Thymus (tissue), 11 donors: ENCODE data around the gene DFFB. TPM values are rescaled to one million over a fixed set of nuclear protein-coding genes. Genes with fewer than 3 reads are reported as not detected.

ENCODE experiments used
- DNase-seq, 9 donors: peaks; one replicate each; pipeline ENCODE4 v3.0.0-alpha.2; 2013; ENCODE audit warnings: low spot score in 9 of 9, low read depth in 6 of 9, missing footprints in 1 of 9
- H3K27ac ChIP-seq, 2 donors: one replicate each; pipeline ENCODE4 v1.5.1; 2013; ENCODE audit warnings: control low read depth in 1 of 2, low read depth in 1 of 2, low read length in 1 of 2, mild to moderate bottlenecking in 1 of 2, moderate library complexity in 1 of 2
- H3K27me3 ChIP-seq, 2 donors: one replicate each; pipeline ENCODE4 v1.5.1; 2013; ENCODE audit warnings: low read length in 1 of 2; ENCODE audit not compliant: control insufficient read depth in 2 of 2, insufficient read depth in 1 of 2
- H3K36me3 ChIP-seq, 2 donors: one replicate each; pipeline ENCODE4 v1.5.1; 2013; ENCODE audit warnings: low read length in 1 of 2, mild to moderate bottlenecking in 1 of 2, moderate library complexity in 1 of 2; ENCODE audit not compliant: control insufficient read depth in 2 of 2, insufficient read depth in 2 of 2
- H3K4me1 ChIP-seq, 2 donors: one replicate each; pipeline ENCODE4 v1.5.1; 2013; ENCODE audit warnings: low read length in 2 of 2; ENCODE audit not compliant: control insufficient read depth in 2 of 2, insufficient read depth in 2 of 2
- H3K4me3 ChIP-seq, 2 donors: one replicate each; pipeline ENCODE4 v1.5.1; 2013; ENCODE audit warnings: low read length in 2 of 2, control low read depth in 1 of 2, mild to moderate bottlenecking in 1 of 2
- H3K9me3 ChIP-seq, 2 donors: one replicate each; pipeline ENCODE4 v1.5.1; 2013; ENCODE audit warnings: low read length in 1 of 2, mild to moderate bottlenecking in 1 of 2; ENCODE audit not compliant: control insufficient read depth in 2 of 2, insufficient read depth in 1 of 2
- WGBS: extraction: QIAGEN DNeasy Blood & Tissue Kit; methylation state at CpG from one replicate; pipeline ENCODE4 v1.1.7; 2013; 5-methylcytosine and 5-hydroxymethylcytosine counted together
- polyA plus RNA-seq: library from polyadenylated mRNA; stranded (reverse); fragments of 200-250 nt; gene quantifications from one replicate; pipeline ENCODE4 v1.2.3, GENCODE V29; 2013
- total RNA-seq: library from RNA; stranded (reverse); fragments of 120-200 nt; gene quantifications from one replicate; pipeline ENCODE4 v1.2.4, GENCODE V29; 2013
- donor health status: healthy.

DFFB gene
- total and polyA plus RNA-seq, 2 donors, result 4.5 to 6.7 TPM

DNA sequence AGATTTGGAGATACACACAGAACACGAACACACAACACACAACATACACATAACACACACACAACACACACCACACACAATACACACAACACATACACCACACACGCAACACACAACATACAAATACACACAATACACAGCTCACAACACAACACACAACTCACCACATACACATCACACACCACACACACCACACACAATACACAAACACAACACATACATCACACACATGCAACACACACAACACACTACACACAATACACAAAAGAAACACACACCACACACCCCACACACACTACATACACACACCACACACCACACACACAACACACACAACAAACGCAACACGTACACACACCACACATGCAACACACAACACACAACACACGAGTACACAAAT, 71.8 kb downstream of the DFFB start:
- H3K27ac ChIP-seq, result no peak overlapping the region
- H3K4me1 ChIP-seq, result no peaks in the 10 kb centered on the region
- H3K36me3 ChIP-seq, result no peaks in the 10 kb centered on the region
- 85% methylated on average over 5 of the region's 5 CpGs for WGBS
- H3K9me3 ChIP-seq, result no peaks in the 10 kb centered on the region
- H3K4me3 ChIP-seq, result no peak overlapping the region
- no peaks in the 10 kb centered on the region for H3K27me3 ChIP-seq
- DNase-seq, result no peak

DNA sequence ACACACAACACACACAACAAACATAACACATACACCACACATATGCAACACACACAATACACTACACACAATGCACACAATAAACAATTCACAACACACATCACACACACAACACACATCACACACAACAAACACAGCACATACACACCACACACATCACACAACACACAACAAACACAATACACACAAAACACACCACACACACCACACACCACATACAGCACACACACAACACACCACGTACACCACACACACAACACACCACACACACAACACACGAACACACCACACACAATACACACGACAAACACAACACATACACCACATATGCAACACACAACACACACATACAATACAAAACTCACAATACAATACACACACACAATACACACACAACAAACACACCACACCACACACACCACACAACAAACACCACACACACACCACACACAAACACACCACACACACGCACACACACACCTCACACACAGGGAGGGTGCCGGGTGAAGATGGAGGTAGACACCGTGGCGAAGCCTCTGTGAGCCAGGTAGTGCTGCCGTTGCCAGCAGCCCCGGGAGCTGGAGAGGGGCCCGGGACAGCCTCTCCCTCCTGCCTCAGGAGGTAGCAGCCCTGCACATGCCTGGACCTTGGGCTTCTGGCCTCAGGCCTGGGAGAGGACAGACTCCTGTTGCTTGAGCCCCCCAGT, 73.2 kb downstream of the DFFB start:
- H3K36me3 ChIP-seq, result no peaks in the 10 kb centered on the region
- WGBS, result 77% methylated on average over 10 of the region's 10 CpGs
- H3K27me3 ChIP-seq, result no peaks in the 10 kb centered on the region
- no peaks in the 10 kb centered on the region for H3K9me3 ChIP-seq
- no peak overlapping the region for H3K27ac ChIP-seq
- H3K4me1 ChIP-seq, result no peaks in the 10 kb centered on the region
- no peak overlapping the region for H3K4me3 ChIP-seq
- DNase-seq, result no peak

DNA sequence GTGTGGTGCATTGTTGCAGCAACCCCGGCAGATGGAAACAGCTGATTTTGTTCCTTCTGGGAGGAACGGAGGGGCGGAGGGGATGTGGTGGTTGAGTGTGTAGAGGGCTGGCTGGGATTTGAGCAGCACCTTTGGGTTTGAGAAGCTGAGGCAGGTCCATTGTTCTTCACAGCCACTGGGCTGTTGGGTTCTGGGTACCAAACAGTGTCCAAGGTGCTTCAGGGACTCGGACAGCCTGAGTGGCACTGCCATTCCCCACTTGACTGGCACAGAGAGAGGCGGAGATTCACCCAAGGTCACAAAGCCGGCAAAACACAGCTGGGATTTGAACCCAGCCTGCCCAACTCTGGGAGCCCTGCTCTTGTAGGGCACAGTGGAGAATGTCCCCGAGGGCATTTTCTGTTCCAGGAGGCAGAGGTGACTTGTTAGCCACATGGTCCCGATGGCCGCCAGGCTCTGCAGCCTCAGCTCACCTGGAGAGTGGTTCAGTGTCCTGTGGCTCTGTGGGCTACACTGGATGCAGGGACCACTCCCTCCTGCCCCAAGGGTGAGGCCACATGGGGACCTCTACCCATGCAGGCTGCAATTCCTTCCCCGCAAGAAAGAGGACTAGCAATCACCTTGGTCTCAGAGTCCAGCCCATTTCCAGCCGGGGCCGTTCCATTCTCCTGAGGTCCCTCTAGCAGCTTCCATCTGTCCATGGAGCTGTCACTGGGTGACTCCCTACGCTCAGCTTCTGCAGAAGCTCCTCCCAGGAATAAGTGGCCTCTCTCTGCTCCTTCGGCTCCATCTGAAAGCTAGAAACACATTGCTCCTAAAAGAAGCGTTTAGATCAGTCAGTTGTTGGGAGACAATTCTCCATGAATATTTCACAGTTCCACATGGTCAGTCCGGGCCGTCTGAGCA, 74.0 kb downstream of the DFFB start:
- H3K27me3 ChIP-seq, result no peaks in the 10 kb centered on the region
- no peak for DNase-seq
- 85% methylated on average over 17 of the region's 17 CpGs for WGBS
- H3K4me3 ChIP-seq, result no peak overlapping the region
- H3K27ac ChIP-seq, result no peak overlapping the region
- no peaks in the 10 kb centered on the region for H3K4me1 ChIP-seq
- no peaks in the 10 kb centered on the region for H3K36me3 ChIP-seq
- no peaks in the 10 kb centered on the region for H3K9me3 ChIP-seq

DNA sequence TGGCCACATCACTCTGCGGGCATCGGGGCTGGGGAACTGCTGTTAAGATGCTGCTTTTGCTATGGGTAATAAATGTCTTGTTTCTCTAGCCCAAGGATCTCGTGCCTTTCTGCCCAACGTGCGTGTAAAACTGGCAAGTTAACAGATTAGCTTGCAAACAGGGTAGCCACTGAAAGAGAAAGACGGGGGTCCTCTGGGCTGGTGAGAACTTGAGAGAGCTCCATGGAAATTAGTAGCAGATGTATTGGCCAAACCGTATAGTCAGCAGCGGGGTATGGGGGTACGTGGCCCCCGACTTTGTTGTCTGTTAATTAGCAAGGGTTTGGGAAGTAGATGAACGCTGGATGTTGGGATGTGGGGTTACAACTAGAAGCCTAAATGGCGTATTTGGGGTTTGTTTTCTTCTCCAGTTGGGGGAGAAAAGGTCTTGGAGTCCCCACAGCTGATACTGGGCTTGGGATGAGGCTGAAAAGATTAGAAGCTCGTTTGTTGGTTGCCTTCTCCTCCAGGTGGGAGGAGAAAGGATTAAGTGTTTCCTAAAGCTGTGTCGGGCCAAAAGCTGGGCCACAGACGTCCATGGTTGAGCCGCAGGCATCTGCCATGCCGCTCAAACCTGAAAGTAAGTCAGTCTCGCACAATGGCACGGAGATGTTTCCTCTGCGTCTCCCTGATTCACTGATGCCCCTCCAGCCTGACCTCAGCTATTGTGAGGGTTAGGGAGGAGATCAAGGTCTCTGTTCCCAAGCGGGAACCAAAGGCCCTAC, 75.1 kb downstream of the DFFB start:
- no peaks in the 10 kb centered on the region for H3K36me3 ChIP-seq
- WGBS, result 82% methylated on average over 21 of the region's 21 CpGs
- H3K4me1 ChIP-seq, result no peaks in the 10 kb centered on the region
- H3K27ac ChIP-seq, result no peak overlapping the region
- H3K4me3 ChIP-seq, result no peak overlapping the region
- H3K27me3 ChIP-seq, result no peaks in the 10 kb centered on the region
- no peaks in the 10 kb centered on the region for H3K9me3 ChIP-seq
- DNase-seq, result no peak

Other genes starting within 250 kb of the DFFB start
- gene MEGF6, start 246.0 kb upstream of the DFFB start, total RNA-seq, result 9.6 TPM
- gene MEGF6, start 246.0 kb upstream of the DFFB start, polyA plus RNA-seq, result 35.2 TPM
- 8.5 TPM for gene TPRG1L, start 232.5 kb upstream of the DFFB start, total RNA-seq
- gene TPRG1L, start 232.5 kb upstream of the DFFB start, polyA plus RNA-seq, result 37.1 TPM
- gene WRAP73, start 207.4 kb upstream of the DFFB start, total RNA-seq, result 19.7 TPM
- 25.9 TPM for gene WRAP73, start 207.4 kb upstream of the DFFB start, polyA plus RNA-seq
- gene TP73, start 205.0 kb upstream of the DFFB start, total RNA-seq, result 2.6 TPM
- gene TP73, start 205.0 kb upstream of the DFFB start, polyA plus RNA-seq, result 2.9 TPM
- gene CCDC27, start 105.0 kb upstream of the DFFB start, total RNA-seq, result not detected
- gene CCDC27, start 105.0 kb upstream of the DFFB start, polyA plus RNA-seq, result 0.02 TPM
- 6.9 TPM for gene SMIM1, start 84.7 kb upstream of the DFFB start, total RNA-seq
- 7.0 TPM for gene SMIM1, start 84.7 kb upstream of the DFFB start, polyA plus RNA-seq
- gene LRRC47, start 61.0 kb upstream of the DFFB start, total RNA-seq, result 20.6 TPM
- gene LRRC47, start 61.0 kb upstream of the DFFB start, polyA plus RNA-seq, result 30.6 TPM
- 12.8 TPM for gene CEP104, start 265 bp upstream of the DFFB start, total RNA-seq
- 11.7 TPM for gene CEP104, start 265 bp upstream of the DFFB start, polyA plus RNA-seq
- gene C1orf174, start 42.8 kb downstream of the DFFB start, total RNA-seq, result 23.1 TPM
- 19.3 TPM for gene C1orf174, start 42.8 kb downstream of the DFFB start, polyA plus RNA-seq